ENCODE data around the gene SPG11.
A peak's percentile ranks its signal among the peaks of the same experiment; 100 is the strongest.
"Not testable (repeated sequence)": the region's sequence is repeated elsewhere in the genome, so short reads cannot be mapped to it uniquely, and the experiment has no call there.

SPG11 gene

DNA sequence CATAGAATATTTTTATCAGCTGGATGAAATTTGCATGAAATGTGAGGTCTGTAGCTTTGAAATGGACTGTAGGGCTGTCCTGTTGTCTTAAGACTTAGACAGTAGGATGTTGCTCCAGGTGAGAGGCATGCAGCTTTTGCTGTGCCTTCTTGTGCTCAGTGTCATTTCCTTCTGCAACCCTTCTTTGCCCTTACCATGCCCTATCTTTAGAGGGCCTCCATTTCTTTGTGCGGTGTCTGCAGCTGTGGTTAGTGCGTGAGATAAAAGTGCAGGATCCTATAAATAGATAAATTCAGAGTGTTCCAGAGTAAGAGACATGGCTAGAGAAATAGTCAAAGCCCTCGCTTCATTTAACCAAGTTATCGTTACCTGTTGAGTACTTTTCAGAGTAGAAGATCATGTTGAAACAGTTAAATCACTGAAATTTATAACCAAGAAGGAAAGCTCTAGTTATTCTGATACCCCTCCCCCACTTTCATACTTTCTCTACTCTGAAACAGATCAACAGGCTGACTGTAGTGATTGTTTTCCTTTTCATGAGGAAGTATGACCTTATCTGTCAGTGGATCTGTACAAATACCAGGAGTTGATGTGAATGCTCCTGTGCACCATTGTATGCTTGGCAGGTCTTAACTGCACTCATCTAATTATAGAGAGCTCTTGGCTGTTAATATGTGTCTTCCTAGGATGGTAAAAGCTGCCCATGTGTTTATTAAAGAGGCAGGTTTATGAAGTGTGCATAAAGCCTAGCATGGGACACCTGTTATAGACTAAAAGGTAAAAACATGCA, 108.3 kb downstream of the SPG11 start:
- no peak for DNase-seq

DNA sequence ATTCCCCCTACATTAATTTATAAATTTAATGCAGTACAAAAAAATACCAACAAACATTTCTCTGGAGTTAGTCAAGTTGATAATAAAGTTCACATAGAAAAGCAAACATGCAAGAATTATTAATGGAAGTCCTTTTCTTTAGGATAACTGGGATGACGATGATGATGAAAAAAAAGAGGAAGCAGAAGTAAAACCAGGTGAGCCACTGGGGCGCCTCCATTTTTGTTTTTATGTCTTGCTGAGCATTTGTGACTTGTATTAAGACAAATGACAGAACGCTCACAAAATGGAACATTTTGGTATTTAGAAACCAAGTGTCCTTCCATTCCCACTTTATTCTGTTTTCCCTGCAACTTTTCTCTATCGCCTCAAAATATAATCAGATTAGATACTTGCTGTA, 112.7 kb downstream of the SPG11 start:
- DNase-seq = no peak

DNA sequence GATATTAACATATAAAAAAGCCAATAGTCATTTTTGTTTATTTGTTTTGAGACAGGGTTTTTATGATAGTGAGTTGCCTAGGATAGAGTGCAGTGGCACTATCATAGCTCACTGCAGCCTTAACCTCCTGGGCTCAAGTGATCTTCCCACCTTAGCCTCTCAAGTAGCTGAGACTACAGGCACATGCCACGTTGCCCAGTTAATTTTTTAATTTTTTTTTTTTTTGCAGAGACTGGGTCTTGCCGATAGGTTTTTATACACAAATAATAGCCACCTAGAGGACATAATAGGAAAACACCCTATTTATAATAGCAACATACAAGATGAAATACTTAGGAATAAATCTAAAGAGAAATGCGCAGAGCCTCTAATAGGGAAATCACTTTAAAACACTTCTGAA, 113.2 kb downstream of the SPG11 start:
- DNase-seq = no peak

DNA sequence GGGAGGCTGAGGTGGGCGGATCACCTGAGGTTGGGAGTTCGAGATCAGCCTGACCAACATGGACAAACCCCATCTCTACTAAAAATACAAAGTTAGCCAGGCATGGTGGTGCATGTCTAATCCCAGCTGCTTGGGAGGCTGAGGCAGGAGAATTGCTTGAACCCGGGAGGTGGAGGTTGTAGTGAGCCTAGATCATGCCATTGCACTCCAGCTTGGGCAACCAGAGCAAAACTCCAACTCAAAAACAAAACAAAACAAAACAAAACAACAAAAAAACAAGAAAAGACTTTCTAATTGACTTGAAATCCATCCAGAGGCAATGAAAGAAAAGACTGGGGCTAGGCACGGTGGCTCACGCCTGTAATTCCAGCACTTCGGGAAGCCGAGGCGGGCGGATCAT, 114.3 kb downstream of the SPG11 start:
- DNase-seq = not testable (repeated sequence)

DNA sequence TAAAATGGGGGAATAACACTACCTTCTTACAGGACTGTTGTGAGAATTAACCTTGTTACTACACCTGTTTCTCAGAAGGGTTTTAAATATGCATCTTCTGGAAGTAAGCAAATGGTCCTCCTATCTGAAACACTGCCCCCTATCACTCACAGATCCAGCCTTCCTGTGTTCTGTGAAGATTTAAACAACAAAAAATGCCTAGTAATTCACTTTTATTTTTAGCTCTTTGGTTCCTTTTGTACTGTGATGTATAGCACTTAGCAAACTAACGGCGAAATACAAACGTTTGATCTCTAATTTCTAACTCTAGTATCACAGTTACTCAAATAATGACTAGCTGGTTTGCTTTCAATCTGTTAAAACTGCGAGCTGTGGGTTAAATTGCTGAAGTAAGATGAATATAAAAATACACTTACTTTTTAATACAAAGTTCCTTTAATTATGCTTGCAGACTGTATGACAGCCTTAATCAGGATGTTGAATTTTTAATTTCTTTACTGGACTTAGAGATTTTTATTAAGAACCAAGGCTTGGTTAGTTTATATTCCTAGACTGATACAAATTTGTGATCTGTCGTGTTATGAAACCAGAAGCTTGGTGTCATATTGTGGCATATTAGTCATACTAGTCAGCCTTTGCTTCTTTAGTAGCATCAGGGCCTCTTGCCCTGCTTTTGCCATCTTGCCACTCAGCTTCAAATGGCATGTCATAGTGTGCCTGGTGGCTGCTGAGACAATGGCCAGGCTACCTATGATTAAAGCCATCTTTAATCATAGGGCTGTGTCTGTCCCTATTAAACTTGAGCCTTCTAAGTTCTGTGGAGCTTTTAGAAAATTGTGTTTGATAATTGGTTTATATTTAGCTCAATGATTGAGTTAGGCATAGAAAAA, 117.3 kb downstream of the SPG11 start:
- no peak for DNase-seq

DNA sequence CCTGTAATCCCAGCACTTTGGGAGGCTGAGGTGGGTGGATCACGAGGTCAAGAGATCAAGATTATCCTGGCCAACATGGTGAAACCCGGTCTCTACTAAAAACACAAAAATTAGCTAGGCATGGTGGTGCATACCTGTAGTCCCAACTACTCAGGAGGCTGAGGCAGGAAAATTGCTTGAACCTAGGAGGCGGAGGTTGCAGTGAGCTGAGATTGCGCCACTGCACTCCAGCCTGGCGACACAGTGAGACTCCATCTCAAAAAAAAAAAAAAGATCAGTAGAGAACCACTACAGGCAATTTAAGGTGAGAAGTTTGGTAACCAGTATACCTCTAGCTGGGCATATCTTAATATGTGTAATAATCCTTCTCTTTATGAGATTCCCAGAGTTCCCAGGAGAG, 118.7 kb downstream of the SPG11 start:
- DNase-seq = not testable (repeated sequence)

DNA sequence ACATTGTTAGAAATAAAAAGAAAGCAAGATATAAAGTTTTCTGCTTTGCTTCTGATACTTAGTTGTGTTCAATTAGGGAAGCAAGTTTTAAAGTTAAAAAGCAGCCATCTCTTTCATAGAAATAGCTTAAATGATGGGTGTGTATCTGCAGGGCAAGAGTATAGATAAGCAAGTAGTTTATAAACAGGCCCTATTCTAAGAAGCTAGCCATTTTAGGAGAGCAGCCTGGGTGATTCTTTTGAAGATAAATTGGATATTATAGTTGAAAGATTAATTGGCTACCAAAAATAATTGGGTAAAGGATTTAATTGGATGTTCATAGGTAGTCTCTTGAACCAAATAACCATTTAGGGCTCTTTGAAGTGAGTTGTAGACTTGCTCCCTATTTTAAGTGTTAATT, 120.9 kb downstream of the SPG11 start:
- no peak for DNase-seq

DNA sequence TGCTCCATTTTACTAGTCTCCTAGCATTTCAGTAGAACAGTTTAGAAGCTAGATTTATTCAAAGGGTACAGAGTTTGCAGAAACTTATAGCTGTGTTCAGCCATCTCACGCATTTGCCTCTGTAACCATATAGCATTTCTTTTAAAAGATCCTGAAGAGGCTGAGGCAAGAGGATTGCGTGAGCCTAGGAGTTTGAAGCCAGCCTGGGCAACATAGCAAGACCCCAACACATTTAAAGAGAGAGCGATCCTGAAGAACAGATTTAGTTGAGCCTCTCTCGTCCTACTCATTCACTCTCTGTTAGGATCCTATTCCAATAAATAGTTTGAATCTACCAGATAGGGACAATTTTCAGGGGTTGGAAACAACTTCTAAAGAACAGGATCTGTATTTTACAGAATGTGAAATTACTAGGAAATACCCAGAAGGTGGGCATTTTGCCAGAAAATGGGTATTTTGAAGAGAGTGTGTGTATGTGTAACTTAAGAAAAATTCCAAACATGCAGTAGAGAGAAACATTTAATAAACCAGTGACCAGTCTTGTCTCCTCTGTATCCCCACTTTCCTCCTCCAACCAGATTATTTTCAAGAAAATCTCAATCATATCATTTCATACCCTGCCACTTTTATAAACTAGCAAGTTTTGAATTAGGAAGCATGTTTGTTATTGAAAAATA, 122.0 kb downstream of the SPG11 start:
- no peak for DNase-seq

DNA sequence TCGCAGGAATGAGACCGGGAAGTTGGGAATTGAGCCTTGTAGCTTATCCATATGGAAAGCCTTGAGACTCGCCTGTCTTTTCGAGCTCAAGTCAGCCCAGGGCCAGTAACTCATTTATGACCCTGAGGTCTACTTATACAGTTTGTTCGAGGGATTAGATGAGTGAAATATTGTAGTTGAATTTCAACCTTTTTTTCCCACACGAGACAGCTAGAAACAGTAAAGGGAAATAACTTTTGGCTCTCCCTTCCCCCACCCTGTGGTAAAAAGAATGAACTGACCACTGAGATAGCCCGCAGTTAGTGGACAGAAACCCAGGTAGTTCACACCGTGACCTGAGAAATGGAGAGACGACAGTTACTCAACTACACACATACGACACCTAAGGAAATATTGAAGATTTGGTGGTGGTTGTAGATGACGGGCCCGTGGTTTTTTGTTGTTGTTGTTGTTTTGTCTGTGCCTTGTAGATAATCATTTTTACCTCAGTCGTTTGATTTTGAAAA, 125.7 kb downstream of the SPG11 start:
- DNase-seq = peak; percentile 10

DNA sequence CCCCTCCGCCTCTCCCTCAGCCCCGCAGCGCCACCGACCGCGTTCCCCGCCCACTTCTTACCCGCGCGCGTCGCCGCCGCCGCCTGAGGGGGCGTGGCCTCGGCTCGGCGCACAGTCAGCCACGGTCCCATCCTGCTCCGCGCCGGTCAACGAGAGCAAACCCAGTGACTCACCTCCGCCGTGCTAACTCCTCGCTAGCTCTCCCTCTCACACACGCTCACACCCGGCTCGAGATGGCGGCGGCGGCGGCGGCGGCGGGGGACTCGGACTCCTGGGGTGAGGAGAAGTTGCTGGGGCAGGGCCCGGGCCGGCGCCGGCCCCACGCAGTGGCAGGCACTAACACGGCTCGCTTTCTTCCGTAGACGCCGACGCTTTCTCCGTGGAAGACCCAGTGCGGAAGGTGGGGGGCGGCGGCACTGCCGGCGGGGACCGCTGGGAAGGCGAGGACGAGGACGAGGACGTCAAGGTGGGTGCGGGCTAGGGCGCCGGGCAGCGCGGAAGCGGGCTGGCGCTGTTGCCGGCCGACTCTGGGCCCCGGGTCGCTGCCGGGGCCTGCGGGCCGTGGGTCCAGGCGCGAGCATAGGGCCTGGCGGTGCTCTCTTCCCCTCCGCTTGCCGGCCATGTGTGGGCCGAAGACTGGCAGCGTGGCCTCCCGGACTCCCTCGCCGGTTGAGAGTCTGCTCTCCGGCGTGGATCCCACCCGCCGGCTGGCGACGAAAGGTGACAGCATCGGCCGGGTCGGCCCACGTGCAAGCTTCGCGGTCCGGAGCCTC, 126.3 kb downstream of the SPG11 start, which contains the start of gene EIF3J:
Gene EIF3J (plus strand): TSS at position 186 of the 773 bp plus-strand sequence. CDS start 48 bp downstream, at position 234.
- DNase-seq = peak; percentile 87

DNA sequence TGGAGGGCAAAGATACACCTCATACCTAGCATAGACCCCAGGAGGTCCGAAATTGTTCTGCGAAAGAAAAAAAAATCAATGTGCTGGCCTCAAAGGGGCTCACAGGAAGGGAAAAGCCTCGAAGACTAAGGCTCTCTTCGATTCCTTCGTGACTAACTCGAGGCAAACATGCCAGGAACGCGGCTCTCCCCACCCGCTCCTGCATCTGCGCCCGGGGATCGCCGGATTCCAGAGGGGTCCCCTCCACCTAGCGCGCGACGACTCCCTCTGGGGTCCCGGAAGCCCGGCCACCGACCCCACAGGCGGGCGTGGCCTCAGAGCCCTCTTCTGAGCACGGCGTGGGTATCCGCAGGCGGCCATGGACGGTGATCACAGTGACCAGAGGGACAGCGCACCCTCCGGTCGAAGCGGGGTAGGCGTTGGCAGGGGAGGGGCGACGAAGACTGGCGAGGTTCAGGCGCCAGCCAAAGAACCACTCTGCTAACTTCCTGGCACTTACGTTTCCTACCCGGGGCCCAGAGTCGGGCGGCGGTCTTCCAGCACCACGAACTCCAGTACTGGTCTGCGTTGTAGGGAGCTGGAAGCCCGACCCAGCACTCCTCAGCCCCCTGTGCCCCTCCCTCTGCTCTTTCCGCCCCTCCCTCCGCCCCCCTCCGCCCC, 127.0 kb downstream of the SPG11 start:
- DNase-seq = no peak

DNA sequence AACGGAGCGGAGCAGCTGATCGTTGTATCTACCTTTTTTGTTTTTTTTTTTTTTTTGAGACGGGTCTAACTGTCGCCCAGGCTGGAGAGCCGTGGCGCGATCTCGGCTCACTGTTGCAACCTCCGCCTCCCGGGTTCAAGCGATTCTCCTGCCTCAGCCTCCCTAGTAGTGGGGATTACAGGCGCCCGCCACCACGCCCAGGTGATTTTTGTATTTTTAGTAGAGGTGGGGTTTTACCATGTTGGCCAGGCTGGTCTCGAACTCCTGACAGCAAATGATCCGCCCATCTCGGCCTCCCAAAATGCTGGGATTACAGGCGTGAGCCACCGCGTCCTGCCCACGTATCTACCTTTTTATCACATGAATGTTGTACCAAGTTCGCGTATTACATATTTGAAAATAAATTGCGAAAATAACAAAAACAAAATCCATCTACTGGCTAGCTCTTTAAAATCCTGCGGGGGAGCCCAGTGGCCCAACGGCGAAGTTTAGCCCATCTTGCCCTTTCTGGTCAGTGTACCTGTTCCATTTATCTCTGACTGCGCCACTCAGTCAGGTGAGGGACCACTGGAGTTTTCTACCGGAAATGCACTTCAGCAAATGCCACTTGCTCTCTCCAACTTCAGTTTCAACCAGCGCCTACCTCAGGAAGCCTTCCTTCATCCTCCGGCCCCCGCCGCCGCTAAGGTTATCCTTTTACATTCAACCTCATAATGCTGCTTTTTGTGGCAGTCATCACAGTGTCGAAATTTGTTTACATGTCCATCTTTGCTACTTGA, 127.8 kb downstream of the SPG11 start:
- no peak for DNase-seq

DNA sequence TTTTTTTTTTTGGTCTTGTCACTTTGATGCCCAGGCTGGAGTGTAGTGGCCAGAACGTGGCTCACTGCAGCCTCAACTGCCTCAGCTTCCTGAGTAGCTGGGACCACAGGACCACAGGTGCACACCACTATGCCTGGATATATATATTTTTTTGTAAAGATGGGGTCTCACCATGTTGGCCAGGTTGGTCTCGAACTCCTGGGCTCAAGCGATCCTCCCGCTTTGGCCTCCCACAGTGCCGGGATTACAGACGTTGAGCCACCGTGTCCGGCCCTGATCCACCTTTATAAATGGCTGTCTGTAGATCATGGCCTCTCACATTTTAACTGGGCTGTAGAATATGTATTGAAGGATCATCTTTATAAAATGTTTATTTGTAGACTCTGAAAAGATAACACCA, 128.4 kb downstream of the SPG11 start:
- no peak for DNase-seq

DNA sequence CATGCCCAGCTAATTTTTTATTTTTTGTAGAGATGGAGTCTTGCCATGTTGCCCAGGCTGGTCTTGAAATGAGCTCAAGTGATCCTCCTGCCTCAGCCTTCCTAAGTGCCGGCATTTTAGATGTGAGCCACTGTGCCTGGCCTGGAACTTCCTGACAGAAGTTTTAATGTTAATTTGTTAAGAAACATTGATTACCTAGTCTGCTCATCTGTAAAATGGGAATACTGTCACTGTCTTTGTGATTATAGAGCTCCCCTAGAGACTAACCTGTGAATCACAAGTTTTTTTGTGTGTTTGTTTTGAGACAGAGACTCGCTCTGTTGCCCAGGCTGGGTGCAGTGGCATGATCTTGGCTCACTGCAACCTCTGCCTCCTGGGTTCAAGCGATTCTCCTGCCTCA, 130.8 kb downstream of the SPG11 start:
- DNase-seq = no peak

DNA sequence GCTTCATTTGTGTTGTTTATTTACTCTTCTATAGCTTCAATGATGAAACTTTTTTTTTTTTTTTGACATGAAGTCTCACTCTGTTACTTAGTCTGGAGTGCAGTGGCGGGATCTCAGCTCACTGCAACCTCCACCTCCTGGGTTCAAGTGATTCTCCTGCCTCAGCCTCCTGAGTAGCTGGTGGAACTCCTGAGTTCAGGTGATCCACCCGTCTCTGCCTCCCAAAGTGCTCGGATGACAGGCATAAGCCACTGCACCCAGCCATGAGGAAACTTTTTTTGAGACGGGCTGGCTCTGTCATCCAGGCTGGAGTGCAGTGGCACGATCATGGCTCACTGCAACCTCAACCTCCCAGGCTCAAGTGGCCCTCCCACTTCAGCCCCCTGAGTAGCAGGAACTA, 131.2 kb downstream of the SPG11 start:
- DNase-seq = not testable (repeated sequence)

DNA sequence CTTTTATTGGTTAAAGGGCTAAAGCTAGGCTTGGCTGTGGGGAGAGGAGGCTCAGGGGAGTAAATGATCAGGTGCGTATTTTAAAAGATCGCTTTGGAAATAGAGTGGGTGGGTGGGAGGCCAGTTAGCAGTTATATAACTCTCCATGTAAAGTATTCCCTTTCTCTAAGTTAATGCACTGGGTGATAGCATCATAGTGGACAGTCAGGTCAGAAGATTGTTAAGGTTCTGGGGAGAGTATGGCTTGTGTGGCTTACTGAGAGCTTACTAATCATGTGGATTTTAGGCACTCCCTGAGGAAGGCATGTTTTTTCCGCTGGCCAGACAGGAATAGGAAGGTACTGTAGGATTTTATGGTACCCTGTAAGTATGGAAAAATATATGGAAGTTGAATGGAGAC, 132.8 kb downstream of the SPG11 start:
- DNase-seq = no peak

DNA sequence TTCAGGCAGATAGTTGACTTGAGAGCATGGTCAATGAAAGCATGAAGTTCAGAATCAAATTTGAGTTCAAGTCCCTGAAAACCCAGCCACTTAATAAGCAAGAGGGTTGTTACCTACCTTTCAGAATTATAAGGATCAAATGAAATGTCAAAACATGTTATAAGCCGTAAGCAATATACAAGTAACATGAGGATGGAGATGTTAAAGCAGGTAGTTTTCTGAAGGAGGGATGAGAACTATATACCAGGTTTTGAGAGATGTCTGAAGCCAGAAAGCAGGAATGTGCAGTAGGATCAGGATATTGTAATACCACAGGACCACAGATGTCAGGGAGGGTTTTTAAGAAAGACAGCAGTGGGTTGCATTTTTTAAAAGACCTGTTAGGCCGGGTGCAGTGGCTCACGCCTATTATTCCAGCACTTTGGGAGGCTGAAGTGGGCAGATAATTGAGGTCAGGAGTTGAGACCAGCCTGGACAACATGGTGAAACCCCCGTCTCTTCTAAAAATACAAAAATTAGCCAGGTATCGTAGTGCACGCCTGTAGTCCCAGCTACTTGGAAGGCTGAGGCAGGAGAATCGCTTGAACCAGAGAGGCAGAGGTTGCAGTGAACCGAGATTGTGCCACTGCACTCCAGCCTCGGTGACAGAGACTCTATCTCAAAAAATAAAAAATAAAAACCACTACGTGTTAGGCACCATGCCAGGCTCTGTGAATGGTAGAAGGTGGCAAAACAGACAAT, 133.4 kb downstream of the SPG11 start:
- no peak for DNase-seq

DNA sequence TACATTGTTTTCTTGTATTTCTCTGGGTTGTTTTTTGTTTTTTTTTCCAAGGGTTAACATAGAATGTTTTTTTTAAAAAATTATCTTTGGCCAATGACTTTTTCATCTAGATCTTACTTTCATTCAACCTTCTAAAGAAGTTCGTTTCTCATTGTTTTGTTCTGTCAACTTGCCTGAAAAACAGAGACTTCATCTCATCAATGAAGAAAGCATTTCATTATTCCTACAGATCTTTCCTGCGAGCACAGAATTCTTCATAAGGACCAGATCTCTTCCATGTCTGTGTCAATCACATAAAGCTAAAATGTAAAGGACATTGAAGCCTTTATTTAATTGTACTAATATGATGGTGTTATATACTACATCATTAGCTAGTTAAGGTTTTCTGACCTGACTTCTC, 136.2 kb downstream of the SPG11 start:
- DNase-seq = no peak

DNA sequence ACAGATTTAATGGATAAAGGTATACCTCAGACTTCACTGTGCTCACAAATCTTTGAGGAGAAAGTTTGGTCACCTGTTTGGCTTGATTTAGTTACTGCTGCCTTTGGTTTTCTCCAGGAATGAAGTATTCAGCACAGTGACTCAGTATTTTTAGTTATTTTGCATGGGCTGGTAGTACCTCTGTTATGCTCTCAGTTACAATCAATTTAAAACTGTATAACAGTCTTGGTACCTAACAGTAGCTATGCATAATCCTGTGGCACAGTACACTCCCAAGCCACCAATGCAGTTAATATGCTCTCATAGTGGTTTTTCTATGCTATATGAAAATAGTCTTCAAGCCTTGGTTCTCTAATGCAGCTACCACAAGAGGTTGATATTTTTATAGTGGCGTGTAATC, 138.4 kb downstream of the SPG11 start:
- no peak for DNase-seq

DNA sequence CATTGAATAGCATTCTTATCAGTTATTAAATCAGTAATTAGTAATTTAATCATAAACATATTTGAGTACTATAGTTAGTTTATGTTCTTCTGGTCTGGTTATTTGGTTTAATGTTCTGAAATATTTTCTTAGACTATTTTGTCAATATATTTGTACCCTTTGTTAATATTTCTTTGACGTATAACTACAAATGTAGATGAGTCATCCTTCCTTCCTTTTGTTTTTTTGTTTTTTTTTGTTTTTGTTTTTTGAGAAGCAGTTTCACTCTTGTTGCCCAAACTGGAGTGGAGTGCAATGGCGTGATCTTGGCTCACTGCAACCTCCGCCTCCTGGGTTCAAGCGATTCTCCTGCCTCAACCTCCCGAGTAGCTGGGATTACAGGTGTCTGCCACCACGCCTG, 143.9 kb downstream of the SPG11 start:
- no peak for DNase-seq

All from activated T-cell treated with anti-CD3 and anti-CD28 coated beads for 4 hours (primary cell).